ENCODE measurements around the gene CDT1. TPM values are rescaled to one million over a fixed set of nuclear protein-coding genes. Genes with fewer than 3 reads are reported as not detected.

Gene CDT1
- total RNA-seq, 1 experiment from 2014 or later, result 74.1 TPM

GRCh38 chr16:88809068-88809675 lies 5.6 kb downstream of the CDT1 start:
- no peaks in the 10 kb centered on the region for H3K9me3 ChIP-seq (ENCODE audit: control insufficient read depth, low read depth, low read length)
- no CpG with 5 or more reads among the region's 10 CpGs for WGBS (ENCODE audit: extremely low coverage, insufficient read length, low lambda C conversion rate)
- H3K4me2 ChIP-seq (ENCODE audit: insufficient read depth, insufficient read length, low read length), result no peak overlapping the region
- H3K14ac ChIP-seq (ENCODE audit: insufficient read depth, low read length), result no peak overlapping the region
- no peak overlapping the region for H3T11ph ChIP-seq (ENCODE audit: low read length)
- peaks cover 5% of the 10 kb centered on the region; the same call in 1 of the 2 replicates for H3K79me2 ChIP-seq (ENCODE audit: insufficient read depth, low read length)
- no peak overlapping the region for H4K8ac ChIP-seq (replicated peaks; ENCODE audit: insufficient read length, low read depth, low read length)
- no peaks in the 10 kb centered on the region; the same call in 1 of the 2 replicates for H3K27me3 Mint-ChIP-seq (ENCODE audit: low read depth)
- no peak overlapping the region for H2AK5ac ChIP-seq (ENCODE audit: insufficient read length, low read length)
- TF ChIP-seq CTCF (conservative IDR thresholded peaks at IDR 0.05), result no peak
- H4K5ac ChIP-seq (ENCODE audit: insufficient read length, low read depth, low read length), result no peak overlapping the region
- H3K27ac Mint-ChIP-seq, result peak overlapping the region in 1 of 3 experiments; percentile 90; a peak in 2 of 7 replicates
- H2BK20ac ChIP-seq (ENCODE audit: low read depth, low read length, poor library complexity, severe bottlenecking), result no peak overlapping the region
- peaks cover 6 to 10% of the 10 kb centered on the region in 2 experiments for H3K4me1 Mint-ChIP-seq
- no peak overlapping the region for H2BK120ac ChIP-seq (ENCODE audit: low read depth, low read length, poor library complexity, severe bottlenecking)
- H3K23me2 ChIP-seq (ENCODE audit: insufficient read length, low read depth, low read length, poor library complexity, severe bottlenecking), result peaks cover 19% of the 10 kb centered on the region
- H3K27me3 ChIP-seq (ENCODE audit: insufficient read depth, low read length), result no peaks in the 10 kb centered on the region
- H2BK5ac ChIP-seq (ENCODE audit: insufficient read length, low read length), result no peak overlapping the region
- no peak overlapping the region for H2AFZ ChIP-seq (ENCODE audit: low read length)
- no peak overlapping the region for H3K9ac ChIP-seq (ENCODE audit: extremely low read depth, insufficient read length, low read length)
- H3K9me3 Mint-ChIP-seq, result no peaks in the 10 kb centered on the region
- peaks cover 17 to 55% (median 54%) of the 10 kb centered on the region in 3 experiments; a peak in 6 of 7 replicates for H3K36me3 Mint-ChIP-seq (ENCODE audit: insufficient read depth in 1 of 3, low read depth in 3 of 3)
- H3K27ac ChIP-seq (ENCODE audit: insufficient read length, low read depth, low read length), result no peak overlapping the region
- no peak overlapping the region for H2BK15ac ChIP-seq (ENCODE audit: low read depth, low read length)
- H4K20me1 ChIP-seq (ENCODE audit: control insufficient read depth, insufficient read depth, insufficient read length), result peaks cover 3% of the 10 kb centered on the region
- H4K91ac ChIP-seq (ENCODE audit: insufficient read length, low read depth, low read length), result no peak overlapping the region
- no peak for DNase-seq
- no peak overlapping the region for H3K23ac ChIP-seq (ENCODE audit: insufficient read length, low read depth, low read length)
- no peak overlapping the region for H2BK12ac ChIP-seq (ENCODE audit: insufficient read length, low read depth, low read length)
- peaks cover 6% of the 10 kb centered on the region for H3K79me1 ChIP-seq (ENCODE audit: insufficient read depth, low read depth, low read length, poor library complexity, severe bottlenecking)
- peak overlapping the region; percentile 17 to 34; a peak in 2 of 5 replicates for H3K4me3 Mint-ChIP-seq
- no peaks in the 10 kb centered on the region for H3K4me1 ChIP-seq (ENCODE audit: insufficient read depth, low read length)
- H3K4ac ChIP-seq (ENCODE audit: low read depth, low read length), result no peak overlapping the region
- no peak overlapping the region for H3K18ac ChIP-seq (ENCODE audit: insufficient read length, low read depth, low read length)
- H3K56ac ChIP-seq (ENCODE audit: insufficient read length, low read depth, low read length), result no peak overlapping the region

Measured in H9 (cell line).